SK-N-SH treated with all-trans-retinoic acid at 6 μM for 48 hours (cell line): Measurements from ENCODE around the gene MBOAT2.
A peak's percentile ranks its signal among the peaks of the same experiment; 100 is the strongest.

Source experiments
- ATAC-seq: fragments of 200-7000 bp; cut with Tn5 transposase; 3 replicates; pipeline ENCODE4 v1.9.1; 2020; ENCODE audit warnings: mild to moderate bottlenecking, moderate library complexity
- ARNTL ChIP-seq: fragments of 450-650 bp; formaldehyde crosslinking; IDR thresholded peaks from 2 replicates; pipeline ENCODE4 v1.5.0; 2020; ENCODE audit warnings: low read depth, mild to moderate bottlenecking, moderate library complexity, borderline replicate concordance
- BACH2 ChIP-seq: fragments of 250-450 bp; sonication (Bioruptor Pico); IDR thresholded peaks from 2 replicates; pipeline ENCODE4 v1.9.0; 2021; ENCODE audit warnings: mild to moderate bottlenecking, borderline replicate concordance
- CREB5 ChIP-seq: fragments of 250-450 bp; sonication (Bioruptor Pico); IDR thresholded peaks from 2 replicates; pipeline ENCODE4 v1.5.1; 2020; ENCODE audit warnings: low read depth, mild to moderate bottlenecking, moderate library complexity
- CSDC2 ChIP-seq: fragments of 250-450 bp; sonication (Bioruptor Pico); IDR thresholded peaks from 2 replicates; pipeline ENCODE4 v1.5.0; 2020; ENCODE audit warnings: mild to moderate bottlenecking, moderate library complexity
- CSRNP3 ChIP-seq: fragments of 250-450 bp; sonication (Bioruptor Pico); IDR thresholded peaks from 2 replicates; pipeline ENCODE4 v1.5.1; 2021; ENCODE audit warnings: mild to moderate bottlenecking, moderate library complexity
- ESRRG ChIP-seq: fragments of 250-450 bp; sonication (Bioruptor Pico); IDR thresholded peaks from 2 replicates; pipeline ENCODE4 v1.6.1; 2021; ENCODE audit warnings: mild to moderate bottlenecking
- GLIS3 ChIP-seq: fragments of 250-450 bp; sonication (Bioruptor Pico); IDR thresholded peaks from 2 replicates; pipeline ENCODE4 v1.5.0; 2020; ENCODE audit warnings: mild to moderate bottlenecking, moderate library complexity
- ISL1 ChIP-seq: fragments of 250-450 bp; sonication (Bioruptor Pico); IDR thresholded peaks from 2 replicates; pipeline ENCODE4 v2.1.2; 2022; ENCODE audit warnings: mild to moderate bottlenecking, moderate library complexity
- OSR1 ChIP-seq: fragments of 250-450 bp; sonication (Bioruptor Pico); IDR thresholded peaks from 2 replicates; pipeline ENCODE4 v1.8.0; 2022; ENCODE audit warnings: moderate library complexity, mild to moderate bottlenecking, inconsistent platforms
- POU6F1 ChIP-seq: fragments of 250-450 bp; sonication (Bioruptor Pico); IDR thresholded peaks from 2 replicates; pipeline ENCODE4 v1.8.0; 2021; ENCODE audit warnings: low read depth, mild to moderate bottlenecking, moderate library complexity, borderline replicate concordance
- PPARA ChIP-seq: fragments of 250-450 bp; sonication (Bioruptor Pico); IDR thresholded peaks from 2 replicates; pipeline ENCODE4 v1.5.0; 2020; ENCODE audit warnings: mild to moderate bottlenecking, borderline replicate concordance
- RARB ChIP-seq: fragments of 250-450 bp; sonication (Bioruptor Pico); IDR thresholded peaks from 2 replicates; pipeline ENCODE4 v1.8.0; 2021; ENCODE audit warnings: mild to moderate bottlenecking, moderate library complexity
- SNAI2 ChIP-seq: fragments of 250-450 bp; sonication (Bioruptor Pico); IDR thresholded peaks from 2 replicates; pipeline ENCODE4 v1.5.0; 2020; ENCODE audit warnings: mild to moderate bottlenecking, moderate library complexity
- TCF4 ChIP-seq: fragments of 250-450 bp; sonication (Bioruptor Pico); IDR thresholded peaks from 2 replicates; pipeline ENCODE4 v1.8.0; 2021; ENCODE audit warnings: mild to moderate bottlenecking, moderate library complexity, borderline replicate concordance
- TOX ChIP-seq: fragments of 250-450 bp; sonication (Bioruptor Pico); IDR thresholded peaks from 2 replicates; pipeline ENCODE4 v1.8.0; 2021; ENCODE audit warnings: mild to moderate bottlenecking, moderate library complexity, borderline replicate concordance
- TSHZ2 ChIP-seq: fragments of 250-450 bp; sonication (Bioruptor Pico); IDR thresholded peaks from 2 replicates; pipeline ENCODE4 v1.5.0; 2020; ENCODE audit warnings: mild to moderate bottlenecking, moderate library complexity
- ZFP30 ChIP-seq: fragments of 450-650 bp; formaldehyde crosslinking; IDR thresholded peaks from 2 replicates; pipeline ENCODE4 v1.5.0; 2022; ENCODE audit warnings: mild to moderate bottlenecking, moderate library complexity
- ZNF8 ChIP-seq: fragments of 450-650 bp; formaldehyde crosslinking; IDR thresholded peaks from 2 replicates; pipeline ENCODE4 v1.5.0; 2020; ENCODE audit warnings: mild to moderate bottlenecking, moderate library complexity

Gene MBOAT2

GRCh38 chr2:8993902-8994278 is 9.6 kb downstream of the MBOAT2 start (continued):
- no peak for TF ChIP-seq CREB5
- TF ChIP-seq PPARA (CRISPR knock-in tag): no peak

GRCh38 chr2:8993196-8993901 is 10.1 kb downstream of the MBOAT2 start:
- peak; percentile 60 for ATAC-seq
- no peak for TF ChIP-seq SNAI2 (CRISPR knock-in tag)
- no peak for TF ChIP-seq GLIS3 (CRISPR knock-in tag)
- TF ChIP-seq POU6F1 (CRISPR knock-in tag): no peak
- no peak for TF ChIP-seq ZNF8 (CRISPR knock-in tag)
- no peak for TF ChIP-seq PPARA (CRISPR knock-in tag)
- no peak for TF ChIP-seq CSRNP3 (CRISPR knock-in tag)
- no peak for TF ChIP-seq ZFP30 (CRISPR knock-in tag)
- no peak for TF ChIP-seq ISL1 (CRISPR knock-in tag)
- no peak for TF ChIP-seq RARB (CRISPR knock-in tag)
- no peak for TF ChIP-seq CREB5
- no peak for TF ChIP-seq CSDC2 (CRISPR knock-in tag)
- TF ChIP-seq TCF4 (CRISPR knock-in tag): no peak

- ATAC-seq: no peak
- TF ChIP-seq ARNTL (CRISPR knock-in tag): no peak
- TF ChIP-seq ZNF8 (CRISPR knock-in tag): no peak
- no peak for TF ChIP-seq POU6F1 (CRISPR knock-in tag)
- no peak for TF ChIP-seq ZFP30 (CRISPR knock-in tag)
- no peak for TF ChIP-seq TCF4 (CRISPR knock-in tag)
- no peak for TF ChIP-seq CREB5
- TF ChIP-seq CSRNP3 (CRISPR knock-in tag): no peak
- no peak for TF ChIP-seq TSHZ2 (CRISPR knock-in tag)
- no peak for TF ChIP-seq TOX (CRISPR knock-in tag)
- no peak for TF ChIP-seq BACH2 (CRISPR knock-in tag)
- no peak for TF ChIP-seq OSR1 (CRISPR knock-in tag)
- no peak for TF ChIP-seq ESRRG (CRISPR knock-in tag)
These were observed 10.8 kb downstream of the MBOAT2 start for GRCh38 chr2:8992643-8993042.
